ENCODE results near the gene C10orf62.
A peak's percentile ranks its signal among the peaks of the same experiment; 100 is the strongest.
"Not testable (repeated sequence)": the region's sequence is repeated elsewhere in the genome, so short reads cannot be mapped to it uniquely, and the experiment has no call there.

C10orf62 gene

GRCh38 chr10:97570789-97571471, 18.6 kb upstream of the C10orf62 start:
- in situ Hi-C loops (cut with HindIII; ENCODE audit: low pct_unique_long_range_greater_than_20kb, low sequenced_read_pairs), result no loop called here
- peak in 1 of 2 experiments; percentile 19 for DNase-seq (ENCODE audit: low read depth in 1 of 2, low spot score in 1 of 2)
- no peak for TF ChIP-seq JUND (IDR thresholded peaks at IDR 0.05; ENCODE audit: low read depth)

GRCh38 chr10:97571622-97572021, 17.9 kb upstream of the C10orf62 start:
- in situ Hi-C loops (cut with HindIII; ENCODE audit: low pct_unique_long_range_greater_than_20kb, low sequenced_read_pairs), result no loop called here
- peak in 1 of 2 experiments; percentile 85 for DNase-seq (ENCODE audit: low read depth in 1 of 2, low spot score in 1 of 2)
- no peak for TF ChIP-seq JUND (IDR thresholded peaks at IDR 0.05; ENCODE audit: low read depth)

GRCh38 chr10:97572214-97572989, 17.1 kb upstream of the C10orf62 start, which contains the start of gene ANKRD2:
Gene ANKRD2, plus strand, starts transcription at chr10:97572779. Its CDS starts 10 bp downstream, at chr10:97572789.
- TF ChIP-seq JUND (IDR thresholded peaks at IDR 0.05; ENCODE audit: low read depth), result no peak
- DNase-seq (ENCODE audit: low read depth in 1 of 2, low spot score in 1 of 2), result peak; percentile 79 to 93
- in situ Hi-C loops (cut with HindIII; ENCODE audit: low pct_unique_long_range_greater_than_20kb, low sequenced_read_pairs), result no loop called here

GRCh38 chr10:97573021-97573420, 16.5 kb upstream of the C10orf62 start:
- DNase-seq (ENCODE audit: low read depth in 1 of 2, low spot score in 1 of 2), result no peak
- in situ Hi-C loops (cut with HindIII; ENCODE audit: low pct_unique_long_range_greater_than_20kb, low sequenced_read_pairs), result no loop called here
- TF ChIP-seq JUND (IDR thresholded peaks at IDR 0.05; ENCODE audit: low read depth), result no peak

GRCh38 chr10:97573672-97574071, 15.8 kb upstream of the C10orf62 start:
- no peak for DNase-seq (ENCODE audit: low read depth in 1 of 2, low spot score in 1 of 2)
- no peak for TF ChIP-seq JUND (IDR thresholded peaks at IDR 0.05; ENCODE audit: low read depth)
- in situ Hi-C loops (cut with HindIII; ENCODE audit: low pct_unique_long_range_greater_than_20kb, low sequenced_read_pairs), result no loop called here

DNA sequence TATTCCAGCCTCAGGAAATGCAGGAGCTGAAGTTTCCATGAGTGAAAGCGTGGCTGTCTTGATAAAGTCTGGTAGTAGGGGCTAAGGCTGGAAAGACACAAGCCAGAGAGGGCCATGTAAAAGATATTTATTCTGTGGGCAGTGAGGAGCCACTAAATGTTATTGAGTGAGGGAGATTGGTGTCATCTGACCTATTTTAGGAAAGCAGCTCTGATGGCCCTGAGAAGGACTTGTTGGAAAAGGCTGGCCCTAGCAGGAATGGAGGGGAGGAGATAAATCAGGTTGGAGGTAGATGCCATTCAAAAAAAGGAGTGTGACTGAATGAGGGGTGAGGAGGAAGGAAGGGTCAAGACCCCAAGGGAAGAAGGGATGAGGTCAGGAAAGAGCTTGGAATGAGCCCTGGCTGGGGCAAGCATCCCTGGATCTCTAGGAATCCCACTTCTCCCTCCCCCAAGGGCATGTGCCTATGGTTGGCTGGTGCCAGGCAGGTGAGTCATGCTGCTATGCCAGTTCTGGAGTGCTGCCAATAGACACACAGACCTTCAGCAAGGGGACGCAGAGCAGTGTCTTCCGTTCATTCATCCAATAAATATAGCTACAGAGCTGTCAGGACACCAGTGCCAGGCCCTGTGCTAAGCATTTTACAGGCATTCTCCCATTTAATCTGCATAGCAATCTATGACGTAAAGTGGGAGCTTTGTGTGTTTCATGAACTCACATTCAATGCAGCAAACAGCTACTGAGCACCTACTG, 15.0 kb upstream of the C10orf62 start:
- in situ Hi-C loops (cut with HindIII; ENCODE audit: low pct_unique_long_range_greater_than_20kb, low sequenced_read_pairs), result no loop called here
- peak; percentile 99 for TF ChIP-seq JUND (IDR thresholded peaks at IDR 0.05; ENCODE audit: low read depth)

GRCh38 chr10:97575127-97575668, 14.3 kb upstream of the C10orf62 start:
- DNase-seq (ENCODE audit: low read depth in 1 of 2, low spot score in 1 of 2), result no peak
- no peak for TF ChIP-seq JUND (IDR thresholded peaks at IDR 0.05; ENCODE audit: low read depth)
- in situ Hi-C loops (cut with HindIII; ENCODE audit: low pct_unique_long_range_greater_than_20kb, low sequenced_read_pairs), result no loop called here

More for the DNA sequence above, 15.0 kb upstream of the C10orf62 start:
- peak; percentile 97 to 99 for DNase-seq (ENCODE audit: low read depth in 1 of 2, low spot score in 1 of 2)

GRCh38 chr10:97576487-97576886, 13.0 kb upstream of the C10orf62 start:
- in situ Hi-C loops (cut with HindIII; ENCODE audit: low pct_unique_long_range_greater_than_20kb, low sequenced_read_pairs), result not testable (repeated sequence)

DNA sequence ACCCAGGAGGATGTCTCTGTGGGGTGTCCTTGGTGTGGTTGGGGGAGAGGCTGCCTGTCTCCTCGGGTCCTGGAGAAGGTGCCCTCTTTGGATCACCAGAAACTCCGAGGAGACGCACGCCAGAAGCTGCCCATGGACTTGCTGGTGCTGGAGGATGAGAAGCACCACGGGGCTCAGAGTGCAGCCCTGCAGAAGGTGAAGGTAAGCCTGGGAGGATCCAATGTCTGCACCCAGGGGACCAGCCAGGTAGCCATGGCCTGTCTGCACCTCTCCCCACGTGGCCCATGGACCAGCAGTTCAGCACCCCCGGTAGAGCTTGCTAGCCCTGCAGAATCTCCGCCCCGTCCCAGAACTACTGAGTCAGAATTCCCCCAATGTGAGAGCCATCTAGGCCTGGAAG, 11.8 kb upstream of the C10orf62 start:
- DNase-seq (ENCODE audit: low read depth in 1 of 2, low spot score in 1 of 2), result no peak
- in situ Hi-C loops (cut with HindIII; ENCODE audit: low pct_unique_long_range_greater_than_20kb, low sequenced_read_pairs), result no loop called here
- TF ChIP-seq JUND (IDR thresholded peaks at IDR 0.05; ENCODE audit: low read depth), result no peak

More at GRCh38 chr10:97576487-97576886, 13.0 kb upstream of the C10orf62 start:
- not testable (repeated sequence) for DNase-seq (ENCODE audit: low read depth in 1 of 2, low spot score in 1 of 2)

GRCh38 chr10:97578171-97578844, 11.2 kb upstream of the C10orf62 start:
- TF ChIP-seq JUND (IDR thresholded peaks at IDR 0.05; ENCODE audit: low read depth), result no peak
- in situ Hi-C loops (cut with HindIII; ENCODE audit: low pct_unique_long_range_greater_than_20kb, low sequenced_read_pairs), result no loop called here

GRCh38 chr10:97580421-97581367, 8.8 kb upstream of the C10orf62 start:
- in situ Hi-C loops (cut with HindIII; ENCODE audit: low pct_unique_long_range_greater_than_20kb, low sequenced_read_pairs), result no loop called here
- no peak for DNase-seq (ENCODE audit: low read depth in 1 of 2, low spot score in 1 of 2)
- no peak for TF ChIP-seq JUND (IDR thresholded peaks at IDR 0.05; ENCODE audit: low read depth)

More at GRCh38 chr10:97578171-97578844, 11.2 kb upstream of the C10orf62 start:
- DNase-seq (ENCODE audit: low read depth in 1 of 2, low spot score in 1 of 2), result no peak

All from T47D (cell line).